Stomach (tissue), 9 donors: ENCODE results near the gene PEDS1. TPM values are rescaled to one million over a fixed set of nuclear protein-coding genes. Genes with fewer than 3 reads are reported as not detected.

Source experiments
- DNase-seq, 2 donors: peaks; one replicate each; pipeline versions ENCODE4 v3.0.0 to v3.0.0-alpha.2; 2013 to 2019
- H3K27ac ChIP-seq, 5 donors: fragments of 200-600 bp in 4 of 5; sonication (generic) in 4 of 5; one replicate each; pipeline ENCODE4 v1.5.1; 2013 to 2019; ENCODE audit warnings: mild to moderate bottlenecking in 1 of 5, moderate library complexity in 1 of 5
- H3K27me3 ChIP-seq, 3 donors: fragments of 200-600 bp; sonication (generic); one replicate each; pipeline ENCODE4 v1.5.1; 2017 to 2019; ENCODE audit warnings: mixed run types in 1 of 3
- H3K36me3 ChIP-seq, 4 donors: fragments of 200-600 bp; sonication (generic); 1 replicate in 3 of 4; 2 replicates in 1 of 4; pipeline ENCODE4 v1.5.1; 2016 to 2019
- H3K4me1 ChIP-seq, 4 donors: fragments of 200-600 bp; sonication (generic); one replicate each; pipeline ENCODE4 v1.5.1; 2016 to 2019
- H3K4me3 ChIP-seq, 4 donors: fragments of 200-600 bp; sonication (generic) in 3 of 4; one replicate each; pipeline ENCODE4 v1.5.1; 2016 to 2019; ENCODE audit warnings: mild to moderate bottlenecking in 1 of 4
- H3K9me3 ChIP-seq, 4 donors: fragments of 200-600 bp; sonication (generic); one replicate each; pipeline ENCODE4 v1.5.1; 2016 to 2019
- CTCF ChIP-seq, 7 experiments: fragments of 450-650 bp in 4 of 7; fragments of 200-600 bp in 3 of 7; sonication (generic) in 3 of 7; IDR thresholded peaks; one replicate each; pipeline ENCODE4 v1.5.1; 2016 to 2019; ENCODE audit warnings: antibody characterized with exemption in 7 of 7, control low read depth in 2 of 7, mild to moderate bottlenecking in 1 of 7
- EP300 ChIP-seq: sonication (generic); formaldehyde crosslinking; IDR thresholded peaks from one replicate; pipeline ENCODE4 v1.6.1; 2017; ENCODE audit warnings: antibody characterized with exemption
- POLR2A ChIP-seq, 4 donors: fragments of 450-650 bp; IDR thresholded peaks; one replicate each; pipeline ENCODE4 v1.6.1; 2016; ENCODE audit warnings: antibody characterized with exemption in 4 of 4, control low read depth in 2 of 4, mild to moderate bottlenecking in 1 of 4, moderate library complexity in 1 of 4
- POLR2AphosphoS5 ChIP-seq, 3 donors: sonication (generic); formaldehyde crosslinking; IDR thresholded peaks; one replicate each; pipeline ENCODE4 v1.6.1; 2016; ENCODE audit warnings: antibody characterized with exemption in 3 of 3
- WGBS, 5 donors: extraction: QIAGEN DNeasy Blood & Tissue Kit in 3 of 5; methylation state at CpG; one replicate each; pipeline versions ENCODE4 v1.1.5 to v1.1.7; 2013 to 2018; 5-methylcytosine and 5-hydroxymethylcytosine counted together
- intact Hi-C: fragments of 100-400 bp; cut with DNase I; formaldehyde crosslinking; loops from one replicate; pipeline ENCODE4 v1.15.1; 2023; ENCODE audit warnings: low total_unique reads
- polyA plus RNA-seq, 3 donors: library from polyadenylated mRNA; stranded (reverse); fragments of 200-250 nt; gene quantifications; one replicate each; pipeline ENCODE4 v1.2.3, GENCODE V29; 2013
- total RNA-seq, 5 donors: library from RNA; depleted of rRNA; stranded (reverse); fragments of >200 nt; gene quantifications; one replicate each; pipeline versions ENCODE4 v1.1.0 to v1.2.3, GENCODE V29; 2014 to 2016
- donor health status: healthy with polysubstance abuse.
- donor health status: Bipolar disorder and iron deficiency.
- donor health status: healthy.

Gene PEDS1
- total and polyA plus RNA-seq, 8 donors, result 1.8 to 79.4 (median 17.5) TPM

- intact Hi-C loops, result loop anchor here (5.0 kb wide), 1 partner anchor 389 kb away; no protein-coding TSS in a partner anchor
- peak overlapping the region in 1 of 5 donors; percentile 98 for H3K27ac ChIP-seq
- 92 to 95% (median 92%) methylated on average over 6 of the region's 6 CpGs for WGBS, 5 donors
Measured at GRCh38 chr20:50188287-50188688, 34.8 kb upstream of the PEDS1 start.

GRCh38 chr20:50187403-50188051, 34.0 kb upstream of the PEDS1 start:
- Histone ChIP-seq H3K4me1 (peaks cover 10 to 31% (median 22%) of the 10 kb centered on the region in 4 donors), H3K4me3 (no peak overlapping the region), H3K9me3 (no peaks in the 10 kb centered on the region), H3K27me3 (no peaks in the 10 kb centered on the region), H3K27ac (peak overlapping the region in 3 of 5 donors; percentile 60 to 98 (median 64)), H3K36me3 (no peaks in the 10 kb centered on the region)
- WGBS, 5 donors, result 61 to 72% (median 66%) methylated on average over 11 to 12 of the region's 12 CpGs
- DNase-seq, result peak in 1 of 2 donors; percentile 68
- intact Hi-C loops, result loop anchor here (2.0 to 5.0 kb wide), 2 partner anchors 275 to 390 kb away; no protein-coding TSS in a partner anchor
- TF ChIP-seq CTCF (IDR thresholded peaks at IDR 0.05), result no peak
- no peak for TF ChIP-seq EP300
- TF ChIP-seq POLR2A (IDR thresholded peaks at IDR 0.05), result no peak
- no peak for TF ChIP-seq POLR2AphosphoS5 (IDR thresholded peaks at IDR 0.05)

More at GRCh38 chr20:50188287-50188688, 34.8 kb upstream of the PEDS1 start:
- TF ChIP-seq POLR2AphosphoS5 (IDR thresholded peaks at IDR 0.05) (no peak), CTCF (IDR thresholded peaks at IDR 0.05) (no peak), EP300 (no peak), POLR2A (IDR thresholded peaks at IDR 0.05) (no peak)
- peaks cover 0 to 6% (median 5%) of the 10 kb centered on the region in 4 donors for H3K36me3 ChIP-seq
- H3K27me3 ChIP-seq, result no peaks in the 10 kb centered on the region
- H3K4me1 ChIP-seq, result peaks cover 12 to 37% (median 30%) of the 10 kb centered on the region in 4 donors
- DNase-seq, result no peak
- H3K4me3 ChIP-seq, result no peak overlapping the region
- no peaks in the 10 kb centered on the region for H3K9me3 ChIP-seq

- TF ChIP-seq POLR2A (IDR thresholded peaks at IDR 0.05) (no peak), CTCF (IDR thresholded peaks at IDR 0.05) (no peak), POLR2AphosphoS5 (IDR thresholded peaks at IDR 0.05) (no peak), EP300 (no peak)
- no peaks in the 10 kb centered on the region for H3K27me3 ChIP-seq
- intact Hi-C loops, result loop anchor here (2.0 to 5.0 kb wide), 2 partner anchors 276 to 390 kb away; no protein-coding TSS in a partner anchor
- no peak overlapping the region for H3K4me3 ChIP-seq
- WGBS, 5 donors, result 61 to 71% (median 67%) methylated on average over 8 of the region's 8 CpGs
- peaks cover 10 to 31% (median 20%) of the 10 kb centered on the region in 4 donors for H3K4me1 ChIP-seq
- no peaks in the 10 kb centered on the region for H3K9me3 ChIP-seq
- no peaks in the 10 kb centered on the region for H3K36me3 ChIP-seq
- H3K27ac ChIP-seq, result peak overlapping the region in 3 of 5 donors; percentile 60 to 98 (median 64)
- DNase-seq, result no peak
Measured at GRCh38 chr20:50186987-50187402, 33.5 kb upstream of the PEDS1 start.

GRCh38 chr20:50186151-50186885, 32.8 kb upstream of the PEDS1 start:
- TF ChIP-seq POLR2AphosphoS5 (IDR thresholded peaks at IDR 0.05), result peak in 1 of 3 donors; percentile 50
- TF ChIP-seq CTCF (IDR thresholded peaks at IDR 0.05), result peak in 6 of 7 experiments; percentile 91 to 99 (median 98)
- no peak for TF ChIP-seq POLR2A (IDR thresholded peaks at IDR 0.05)
- no peak for TF ChIP-seq EP300
- 10 to 17% (median 13%) methylated on average over 11 to 16 of the region's 16 CpGs for WGBS, 5 donors
- Histone ChIP-seq H3K4me1 (peaks cover 10 to 31% (median 20%) of the 10 kb centered on the region in 4 donors), H3K27me3 (no peaks in the 10 kb centered on the region), H3K4me3 (no peak overlapping the region), H3K9me3 (no peaks in the 10 kb centered on the region), H3K27ac (peak overlapping the region in 2 of 5 donors; percentile 60 to 98), H3K36me3 (no peaks in the 10 kb centered on the region)
- intact Hi-C loops, result loop anchor here (2.0 to 5.0 kb wide), 2 partner anchors 276 to 391 kb away; no protein-coding TSS in a partner anchor
- DNase-seq, result peak; percentile 94 to 99
